H1 (cell line): ENCODE data around the gene IFIT2. TPM values are rescaled to one million over a fixed set of nuclear protein-coding genes. Genes with fewer than 3 reads are reported as not detected.

Source experiments
- CTCF ChIA-PET: fragments of 300-600 bp; sonication (Branson Sonifier 250); formaldehyde crosslinking; loops from one replicate; lab custom pipeline; 2021; ENCODE audit not compliant: partially characterized antibody; lab: Charles Lee
- POLR2A ChIA-PET: fragments of 300-600 bp; sonication (Branson Sonifier 250); formaldehyde crosslinking; loops from one replicate; lab custom pipeline; 2021; ENCODE audit warnings: inconsistent platforms; ENCODE audit not compliant: partially characterized antibody; lab: Charles Lee
- DNase-seq, 2 experiments: peaks; one replicate each; pipeline versions ENCODE4 v3.0.0 to v3.0.0-alpha.2; 2010 to 2022; ENCODE audit warnings: low spot score in 2 of 2, low read depth in 1 of 2, mixed read lengths in 1 of 2
- FAIRE-seq: peaks from 2 replicates; lab custom pipeline; 2011; peaks lifted over from hg19 to GRCh38; lab: Jason Lieb, UNC
- H2AFZ ChIP-seq: 2 replicates; pipeline ENCODE4 v1.8.1; 2012; ENCODE audit warnings: low read length, inconsistent platforms
- H2AK5ac ChIP-seq: 2 replicates; pipeline ENCODE4 v1.6.1; 2013; ENCODE audit warnings: low read depth, low read length
- H2BK120ac ChIP-seq: replicated peaks from 2 replicates; pipeline ENCODE3; 2013; ENCODE audit warnings: low read depth, low read length, inconsistent platforms
- H2BK12ac ChIP-seq: 2 replicates; pipeline ENCODE4 v1.6.1; 2013; ENCODE audit warnings: low read depth, low read length
- H2BK15ac ChIP-seq: 2 replicates; pipeline ENCODE4 v1.6.1; 2013; ENCODE audit warnings: low read length
- H2BK20ac ChIP-seq: 2 replicates; pipeline ENCODE4 v1.6.1; 2013; ENCODE audit warnings: low read length
- H2BK5ac ChIP-seq: 2 replicates; pipeline ENCODE4 v1.6.1; 2013; ENCODE audit warnings: low read depth, low read length
- H3K14ac ChIP-seq: 2 replicates; pipeline ENCODE4 v1.6.1; 2013; ENCODE audit warnings: inconsistent platforms; ENCODE audit not compliant: insufficient read length
- H3K18ac ChIP-seq: 2 replicates; pipeline ENCODE4 v1.6.1; 2013; ENCODE audit warnings: low read length; ENCODE audit errors: extremely low read depth
- H3K23ac ChIP-seq: 2 replicates; pipeline ENCODE4 v1.6.1; 2013; ENCODE audit warnings: inconsistent platforms; ENCODE audit not compliant: insufficient read length
- H3K23me2 ChIP-seq: 2 replicates; pipeline ENCODE4 v1.6.1; 2013; ENCODE audit warnings: low read depth, low read length
- H3K27ac ChIP-seq: 2 replicates; pipeline ENCODE4 v1.6.1; 2011; ENCODE audit warnings: low read depth, low read length, inconsistent platforms
- H3K27me3 ChIP-seq, 4 experiments: replicated peaks in 1 of 4; 1 replicate in 1 of 4; 2 replicates in 3 of 4; pipeline versions ENCODE4 v1.6.1 to v1.8.1; 2011 to 2013; ENCODE audit warnings: low read length in 3 of 4, mild to moderate bottlenecking in 3 of 4, inconsistent platforms in 2 of 4, mixed read lengths in 2 of 4, moderate library complexity in 1 of 4; ENCODE audit not compliant: control insufficient read depth in 3 of 4, insufficient read depth in 3 of 4; ENCODE audit errors: extremely low read depth in 1 of 4
- H3K36me3 ChIP-seq, 4 experiments: 2 replicates each; pipeline versions ENCODE4 v1.6.1 to v1.8.1; 2011 to 2013; ENCODE audit warnings: mild to moderate bottlenecking in 4 of 4, low read length in 3 of 4, moderate library complexity in 2 of 4, control low read depth in 1 of 4, inconsistent platforms in 1 of 4; ENCODE audit not compliant: insufficient read depth in 4 of 4, control insufficient read depth in 2 of 4
- H3K4ac ChIP-seq: replicated peaks from 2 replicates; pipeline ENCODE3; 2013; ENCODE audit warnings: low read length, low read depth, mixed read lengths, inconsistent platforms; ENCODE audit not compliant: insufficient read length
- H3K4me1 ChIP-seq, 4 experiments: replicated peaks in 1 of 4; 1 replicate in 1 of 4; 2 replicates in 3 of 4; pipeline versions ENCODE4 v1.6.1 to v1.8.1; 2011 to 2013; ENCODE audit warnings: low read length in 3 of 4, inconsistent platforms in 2 of 4, mixed read lengths in 1 of 4; ENCODE audit not compliant: insufficient read depth in 4 of 4, control insufficient read depth in 3 of 4
- H3K4me2 ChIP-seq, 2 experiments: 2 replicates each; pipeline versions ENCODE4 v1.6.1 to v1.8.1; 2011 to 2013; ENCODE audit warnings: low read depth in 2 of 2, low read length in 2 of 2, control low read depth in 1 of 2, inconsistent platforms in 1 of 2, mild to moderate bottlenecking in 1 of 2; ENCODE audit not compliant: insufficient read depth in 1 of 2
- H3K4me3 ChIP-seq, 4 experiments: fragments of 200-600, 300-600 bp in 1 of 4; sonication (generic), shearing (Covaris generic), sonication (Bioruptor Twin) in 1 of 4; 2 replicates each; pipeline versions ENCODE4 v1.5.1 to v1.8.1; 2011 to 2016; ENCODE audit warnings: low read length in 4 of 4, low read depth in 3 of 4, control low read depth in 2 of 4, inconsistent platforms in 2 of 4, mild to moderate bottlenecking in 2 of 4, mixed read lengths in 1 of 4, moderate library complexity in 1 of 4; ENCODE audit not compliant: insufficient read depth in 2 of 4; ENCODE audit errors: extremely low read depth in 1 of 4
- H3K56ac ChIP-seq: replicated peaks from 2 replicates; pipeline ENCODE3; 2013; ENCODE audit warnings: low read depth, mild to moderate bottlenecking, mixed read lengths, low read length, inconsistent platforms; ENCODE audit not compliant: insufficient read length
- H3K79me1 ChIP-seq: 2 replicates; pipeline ENCODE4 v1.6.1; 2013; ENCODE audit warnings: low read depth, low read length, control low read depth
- H3K79me2 ChIP-seq, 2 experiments: 2 replicates each; pipeline versions ENCODE4 v1.6.1 to v1.8.1; 2012 to 2013; ENCODE audit warnings: low read length in 2 of 2, mild to moderate bottlenecking in 2 of 2, inconsistent platforms in 1 of 2; ENCODE audit not compliant: insufficient read depth in 2 of 2, control insufficient read depth in 1 of 2
- H3K9ac ChIP-seq, 4 experiments: replicated peaks in 1 of 4; 1 replicate in 1 of 4; 2 replicates in 3 of 4; pipeline versions ENCODE4 v1.6.1 to v1.8.1; 2011 to 2013; ENCODE audit warnings: low read depth in 3 of 4, low read length in 3 of 4, control low read depth in 2 of 4, mild to moderate bottlenecking in 2 of 4, moderate library complexity in 2 of 4, inconsistent platforms in 1 of 4; ENCODE audit errors: extremely low read depth in 1 of 4
- H3K9me3 ChIP-seq, 2 experiments: 2 replicates each; pipeline versions ENCODE4 v1.6.1 to v1.8.1; 2012 to 2013; ENCODE audit warnings: mild to moderate bottlenecking in 2 of 2, moderate library complexity in 2 of 2, control low read depth in 1 of 2, inconsistent platforms in 1 of 2, low read depth in 1 of 2, low read length in 1 of 2, mixed read lengths in 1 of 2; ENCODE audit not compliant: insufficient read depth in 2 of 2
- H4K20me1 ChIP-seq, 2 experiments: replicated peaks in 1 of 2; 2 replicates each; pipeline versions ENCODE3 to v1.8.1; 2011 to 2013; ENCODE audit warnings: inconsistent platforms in 2 of 2, low read length in 2 of 2, mild to moderate bottlenecking in 1 of 2; ENCODE audit not compliant: insufficient read depth in 2 of 2, control insufficient read depth in 1 of 2
- H4K5ac ChIP-seq: 2 replicates; pipeline ENCODE4 v1.6.1; 2013; ENCODE audit warnings: low read length, low read depth, mixed read lengths, inconsistent platforms; ENCODE audit not compliant: insufficient read length
- H4K8ac ChIP-seq: 2 replicates; pipeline ENCODE4 v1.8.0; 2013; ENCODE audit warnings: mild to moderate bottlenecking, moderate library complexity, low read length, inconsistent platforms; ENCODE audit not compliant: insufficient read depth; ENCODE audit errors: extremely low read depth
- H4K91ac ChIP-seq: replicated peaks from 2 replicates; pipeline ENCODE3; 2013; ENCODE audit warnings: low read length, mixed read lengths, inconsistent platforms; ENCODE audit not compliant: insufficient read length
- CTBP2 ChIP-seq: IDR thresholded peaks from 2 replicates; pipeline ENCODE4 v1.7.0; 2011; ENCODE audit warnings: borderline replicate concordance, mild to moderate bottlenecking, moderate library complexity, mixed read lengths, low read length; ENCODE audit not compliant: insufficient read depth, insufficient read length
- NANOG ChIP-seq: IDR thresholded peaks from 2 replicates; pipeline ENCODE4 v1.6.1; 2011; ENCODE audit warnings: low read length, low read depth, mild to moderate bottlenecking, inconsistent platforms; ENCODE audit not compliant: insufficient read depth, poor library complexity, severe bottlenecking
- POLR2AphosphoS5 ChIP-seq: IDR thresholded peaks from 2 replicates; pipeline ENCODE4 v1.6.1; 2011; ENCODE audit warnings: low read depth, low read length
- RAD21 ChIP-seq, 2 experiments: IDR thresholded peaks in 1 of 2; conservative IDR thresholded peaks in 1 of 2; 2 replicates each; pipeline ENCODE4 v1.6.1; 2011; ENCODE audit warnings: low read depth in 2 of 2, low read length in 2 of 2, improper control_type of control experiment in 1 of 2, inconsistent platforms in 1 of 2, mild to moderate bottlenecking in 1 of 2, moderate library complexity in 1 of 2
- SP4 ChIP-seq: IDR thresholded peaks from 2 replicates; pipeline ENCODE4 v1.6.1; 2012; ENCODE audit warnings: low read length, inconsistent platforms
- SUZ12 ChIP-seq: fragments of 200-600 bp; sonication (generic); IDR thresholded peaks from 2 replicates; pipeline ENCODE4 v1.6.1; 2012; ENCODE audit warnings: mild to moderate bottlenecking, inconsistent platforms, low read length, moderate library complexity, mixed read lengths
- TAF7 ChIP-seq: optimal IDR thresholded peaks from 2 replicates; pipeline ENCODE3; 2011; ENCODE audit warnings: low read depth, mild to moderate bottlenecking, inconsistent platforms, low read length, moderate library complexity, borderline replicate concordance
- WGBS, 2 experiments: shearing (Covaris generic) in 1 of 2; methylation state at CpG; one replicate each; pipeline versions ENCODE4 v1.1.6 to v1.1.7; 2013 to 2015; ENCODE audit warnings: low lambda C conversion rate in 2 of 2, mixed read lengths in 2 of 2, inconsistent platforms in 1 of 2, low coverage in 1 of 2, missing lambda C conversion rate in 1 of 2; ENCODE audit not compliant: insufficient replicate concordance in 2 of 2, insufficient coverage in 1 of 2, insufficient read length in 1 of 2; ENCODE audit errors: extremely low coverage in 1 of 2, missing lambda C conversion rate in 1 of 2; 5-methylcytosine and 5-hydroxymethylcytosine counted together
- polyA plus RNA-seq, 7 experiments: library from polyadenylated mRNA; depleted of rRNA in 3 of 7; stranded (reverse) in 5 of 7; unstranded in 2 of 7; fragments of >200 nt in 5 of 7; fragments of 200-250 nt in 2 of 7; gene quantifications; 1 replicate in 5 of 7; 2 replicates in 1 of 7; 4 replicates in 1 of 7; pipeline versions ENCODE4 v1.2.1 to v1.2.3, GENCODE V29; 2011 to 2013; ENCODE audit warnings: missing spikeins in 2 of 7, mixed read lengths in 2 of 7
- total RNA-seq: library from RNA; stranded (reverse); fragmentation: NEBNext Ultra II Directional; extraction: Animal tissue kit (Norgen Biotek cat#: 25700); gene quantifications from 2 replicates; pipeline ENCODE4 v1.2.1, GENCODE V29; 2021
- TF ChIP-seq, protein P1 (sequence below): IDR thresholded peaks from 2 replicates; pipeline ENCODE4 v1.6.1; 2011; ENCODE audit warnings: low read length, improper control_type of control experiment

The IFIT2 gene
- total and polyA plus RNA-seq, 2 of the 8 experiments (the other 6 are each of a cell fraction or from before 2014, with no cell fraction given): 0.03 to 0.35 TPM

DNA sequence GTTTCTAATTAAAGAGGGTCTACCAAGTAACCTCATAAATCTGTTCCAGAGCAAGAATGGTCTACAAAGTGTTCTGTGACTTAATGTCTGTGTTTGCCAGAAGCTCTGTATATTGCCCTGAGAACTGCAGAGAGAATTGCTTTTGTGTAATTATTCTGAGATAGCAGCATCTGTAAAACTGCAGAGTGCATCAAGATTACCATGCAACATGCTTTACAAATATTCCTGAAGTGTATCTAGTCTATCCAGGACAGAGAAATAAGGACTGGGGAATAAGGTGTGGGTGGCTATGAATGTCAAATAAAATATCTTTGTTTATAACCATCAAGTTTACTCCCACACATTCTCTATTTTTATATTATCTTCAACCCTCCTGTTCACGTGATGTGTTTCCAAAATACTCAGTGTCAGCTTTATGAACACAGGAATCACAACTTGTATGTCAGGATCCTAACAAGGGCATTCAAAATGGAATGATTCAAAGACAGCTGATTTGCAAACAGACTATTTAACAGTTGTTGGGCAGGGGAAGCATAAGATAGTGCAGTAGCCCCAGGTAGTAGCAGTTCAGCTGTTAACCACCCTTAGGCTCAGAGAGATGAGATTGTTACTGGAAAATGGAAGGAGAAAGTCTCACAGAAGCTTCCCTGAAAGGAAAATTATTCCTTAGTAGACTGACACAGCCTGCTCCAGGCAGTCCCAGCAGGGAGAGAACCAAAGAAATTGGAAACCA, 35.0 kb upstream of the IFIT2 start:
- no peak overlapping the region for H4K91ac ChIP-seq
- no peaks in the 10 kb centered on the region for H3K79me2 ChIP-seq
- H2BK5ac ChIP-seq: no peak overlapping the region
- peak overlapping the region; percentile 8; the same call in 1 of the 2 replicates for H2AFZ ChIP-seq
- ChIA-PET CTCF (interaction anchor here (5.7 kb wide), 1 partner anchor 102 kb away, joined by 44 read pairs; no protein-coding TSS in a partner anchor), POLR2A (no interaction called here)
- H3K56ac ChIP-seq: no peak overlapping the region
- H3K4ac ChIP-seq: no peak overlapping the region
- no peak overlapping the region for H3K27ac ChIP-seq
- no peaks in the 10 kb centered on the region for H3K4me1 ChIP-seq
- H2BK20ac ChIP-seq: no peak overlapping the region
- H3K36me3 ChIP-seq: no peaks in the 10 kb centered on the region
- no peaks in the 10 kb centered on the region for H3K79me1 ChIP-seq
- H3K27me3 ChIP-seq: no peaks in the 10 kb centered on the region
- no peak for DNase-seq
- no peak overlapping the region for H3K4me3 ChIP-seq
- H4K5ac ChIP-seq: no peak overlapping the region
- no peak overlapping the region for H2BK15ac ChIP-seq
- H2AK5ac ChIP-seq: no peak overlapping the region
- no peak overlapping the region for H3K18ac ChIP-seq
- 83% methylated on average over 1 of the region's 1 CpG; no CpG with 5 or more reads in 1 of the 2 experiments for WGBS, 2 experiments
- no peak overlapping the region for H3K9ac ChIP-seq
- no peak overlapping the region for H3K4me2 ChIP-seq
- no peaks in the 10 kb centered on the region for H3K9me3 ChIP-seq
- no peak overlapping the region for H2BK12ac ChIP-seq
- H2BK120ac ChIP-seq: no peak overlapping the region
- H3K23me2 ChIP-seq: no peaks in the 10 kb centered on the region
- H3K23ac ChIP-seq: no peak overlapping the region
- FAIRE-seq: no peak
- H4K20me1 ChIP-seq: no peaks in the 10 kb centered on the region
- no peak overlapping the region for H4K8ac ChIP-seq
- H3K14ac ChIP-seq: no peak overlapping the region
- TF ChIP-seq RAD21 (IDR thresholded peaks at IDR 0.05 in 1 of 2, conservative IDR thresholded peaks at IDR 0.05 in 1 of 2; ENCODE audit: low read depth in 2 of 2, low read length in 2 of 2): no peak
- TF ChIP-seq, protein P1, sequence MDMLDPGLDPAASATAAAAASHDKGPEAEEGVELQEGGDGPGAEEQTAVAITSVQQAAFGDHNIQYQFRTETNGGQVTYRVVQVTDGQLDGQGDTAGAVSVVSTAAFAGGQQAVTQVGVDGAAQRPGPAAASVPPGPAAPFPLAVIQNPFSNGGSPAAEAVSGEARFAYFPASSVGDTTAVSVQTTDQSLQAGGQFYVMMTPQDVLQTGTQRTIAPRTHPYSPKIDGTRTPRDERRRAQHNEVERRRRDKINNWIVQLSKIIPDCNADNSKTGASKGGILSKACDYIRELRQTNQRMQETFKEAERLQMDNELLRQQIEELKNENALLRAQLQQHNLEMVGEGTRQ: no peak
- TF ChIP-seq SUZ12: no peak
- TF ChIP-seq CTBP2: no peak
- no peak for TF ChIP-seq POLR2AphosphoS5
- no peak for TF ChIP-seq TAF7
- no peak for TF ChIP-seq NANOG
- TF ChIP-seq SP4: no peak
